ENCODE data around the gene TNFRSF6B. TPM values are rescaled to one million over a fixed set of nuclear protein-coding genes. Genes with fewer than 3 reads are reported as not detected.

Gene TNFRSF6B
- total and polyA plus RNA-seq, 4 donors, result 1.6 to 195 (median 32.7) TPM

GRCh38 chr20:63701329-63702035 lies 5.0 kb downstream of the TNFRSF6B start:
- peaks cover 0 to 25% (median 3%) of the 10 kb centered on the region in 5 donors for H3K4me1 ChIP-seq (ENCODE audit: control insufficient read depth in 5 of 5, insufficient read depth in 5 of 5, low read length in 5 of 5)
- no peak overlapping the region for H3K9ac ChIP-seq (ENCODE audit: insufficient read depth in 1 of 2, low read length in 2 of 2)
- ATAC-seq (ENCODE audit: insufficient read depth, low FRiP score), result no peak
- no peak overlapping the region for H3K4me3 ChIP-seq
- DNase-seq, result no peak
- no peaks in the 10 kb centered on the region for H3K9me3 ChIP-seq (ENCODE audit: control insufficient read depth in 4 of 4, insufficient read depth in 3 of 4, low read length in 3 of 4)
- no peak overlapping the region for H3K27ac ChIP-seq (ENCODE audit: low read depth in 1 of 2, low read length in 1 of 2)
- H3K36me3 ChIP-seq (ENCODE audit: control insufficient read depth in 4 of 4, insufficient read depth in 4 of 4, low read length in 4 of 4), result peaks cover 0 to 37% (median 12%) of the 10 kb centered on the region in 4 donors
- H3K27me3 ChIP-seq (ENCODE audit: control insufficient read depth in 3 of 3, insufficient read depth in 3 of 3, low read length in 2 of 3), result no peaks in the 10 kb centered on the region
- 79 to 90% methylated on average over 12 to 14 of the region's 14 CpGs for WGBS, 2 donors
- no peak for TF ChIP-seq CTCF (IDR thresholded peaks at IDR 0.05; ENCODE audit: control extremely low read depth, extremely low read depth)

- H3K27ac ChIP-seq (ENCODE audit: low read depth in 1 of 2, low read length in 1 of 2), result no peak overlapping the region
- no peak for ATAC-seq (ENCODE audit: insufficient read depth, low FRiP score)
- no peaks in the 10 kb centered on the region for H3K27me3 ChIP-seq (ENCODE audit: control insufficient read depth in 3 of 3, insufficient read depth in 3 of 3, low read length in 2 of 3)
- no peak overlapping the region for H3K9ac ChIP-seq (ENCODE audit: insufficient read depth in 1 of 2, low read length in 2 of 2)
- H3K9me3 ChIP-seq (ENCODE audit: control insufficient read depth in 4 of 4, insufficient read depth in 3 of 4, low read length in 3 of 4), result no peaks in the 10 kb centered on the region
- DNase-seq, result no peak
- peaks cover 0 to 22% (median 8%) of the 10 kb centered on the region in 5 donors for H3K4me1 ChIP-seq (ENCODE audit: control insufficient read depth in 5 of 5, insufficient read depth in 5 of 5, low read length in 5 of 5)
- 93 to 94% methylated on average over 16 of the region's 16 CpGs for WGBS, 2 donors
- peaks cover 0 to 38% (median 13%) of the 10 kb centered on the region in 4 donors for H3K36me3 ChIP-seq (ENCODE audit: control insufficient read depth in 4 of 4, insufficient read depth in 4 of 4, low read length in 4 of 4)
- TF ChIP-seq CTCF (IDR thresholded peaks at IDR 0.05; ENCODE audit: control extremely low read depth, extremely low read depth), result no peak
- H3K4me3 ChIP-seq, result no peak overlapping the region
Observed at GRCh38 chr20:63702036-63702665, 5.7 kb downstream of the TNFRSF6B start.

- ATAC-seq (ENCODE audit: insufficient read depth, low FRiP score) (no peak), DNase-seq (no peak)
- H3K9ac ChIP-seq (ENCODE audit: insufficient read depth in 1 of 2, low read length in 2 of 2), result no peak overlapping the region
- no peaks in the 10 kb centered on the region for H3K27me3 ChIP-seq (ENCODE audit: control insufficient read depth in 3 of 3, insufficient read depth in 3 of 3, low read length in 2 of 3)
- no peak overlapping the region for H3K4me3 ChIP-seq
- peaks cover 0 to 34% (median 13%) of the 10 kb centered on the region in 4 donors for H3K36me3 ChIP-seq (ENCODE audit: control insufficient read depth in 4 of 4, insufficient read depth in 4 of 4, low read length in 4 of 4)
- H3K27ac ChIP-seq (ENCODE audit: low read depth in 1 of 2, low read length in 1 of 2), result no peak overlapping the region
- no peaks in the 10 kb centered on the region for H3K9me3 ChIP-seq (ENCODE audit: control insufficient read depth in 4 of 4, insufficient read depth in 3 of 4, low read length in 3 of 4)
- WGBS, 2 donors, result 81 to 88% methylated on average over 13 of the region's 13 CpGs
- peaks cover 0 to 15% (median 8%) of the 10 kb centered on the region in 5 donors for H3K4me1 ChIP-seq (ENCODE audit: control insufficient read depth in 5 of 5, insufficient read depth in 5 of 5, low read length in 5 of 5)
- no peak for TF ChIP-seq CTCF (IDR thresholded peaks at IDR 0.05; ENCODE audit: control extremely low read depth, extremely low read depth)
Observed at GRCh38 chr20:63702751-63703470, 6.5 kb downstream of the TNFRSF6B start.
